K562 (cell line): ENCODE measurements around the gene TCIRG1. TPM values are rescaled to one million over a fixed set of nuclear protein-coding genes. Genes with fewer than 3 reads are reported as not detected.

ENCODE experiments used
- ATAC-seq: fragments of 200-7000 bp; cut with Tn5 transposase; 3 replicates; pipeline ENCODE4 v1.9.1; 2020; ENCODE audit warnings: moderate library complexity
- BruUV-seq: library from RNA; stranded (reverse); fragments of 400-500 nt; replicated peaks from 2 replicates; lab custom pipeline; 2021; lab: Mats Ljungman, UMichigan
- CTCF ChIA-PET: fragments of 300-600 bp; formaldehyde crosslinking; extraction: SDS; loops from one replicate; lab custom pipeline; 2021; ENCODE audit warnings: low intra/inter-chr PET ratio; lab: Yijun Ruan, JAX
- POLR2A ChIA-PET: fragments of 300-600, 350-650 bp; sonication (Branson Sonifier 250); formaldehyde crosslinking; extraction: SDS; loops from one replicate; lab custom pipeline; 2021; ENCODE audit warnings: antibody characterized with exemption, inconsistent platforms; lab: Yijun Ruan, JAX
- DNase-seq, 4 experiments: peaks; one replicate each; pipeline versions ENCODE4 v3.0.0 to v3.0.0-alpha.2; 2011 to 2018; ENCODE audit warnings: low spot score in 3 of 4, mixed read lengths in 3 of 4; ENCODE audit errors: extremely low read depth in 1 of 4
- FAIRE-seq: peaks from 2 replicates; lab custom pipeline; 2011; peaks lifted over from hg19 to GRCh38; lab: Jason Lieb, UNC
- H2AFZ ChIP-seq: 2 replicates; pipeline ENCODE4 v1.6.0; 2011; ENCODE audit warnings: low read depth, low read length, control low read depth, inconsistent platforms
- H3K27ac ChIP-seq: fragments of 200-600 bp; 3 replicates; pipeline ENCODE4 v1.8.0; 2011; ENCODE audit warnings: low read depth, mild to moderate bottlenecking, control low read depth, inconsistent platforms, low read length, moderate library complexity, mixed read lengths; ENCODE audit errors: extremely low read depth
- H3K27me3 ChIP-seq, 2 experiments: fragments of 300-600 bp in 1 of 2; 2 replicates in 1 of 2; 3 replicates in 1 of 2; pipeline versions ENCODE4 v1.6.0 to v1.8.0; 2011; ENCODE audit warnings: inconsistent platforms in 2 of 2, low read length in 2 of 2, mild to moderate bottlenecking in 1 of 2, mixed read lengths in 1 of 2, moderate library complexity in 1 of 2; ENCODE audit not compliant: control insufficient read depth in 2 of 2, insufficient read depth in 2 of 2
- H3K36me3 ChIP-seq: fragments of 300-600 bp; 3 replicates; pipeline ENCODE4 v1.8.0; 2011; ENCODE audit warnings: mild to moderate bottlenecking, low read length, inconsistent platforms; ENCODE audit not compliant: control insufficient read depth, insufficient read depth
- H3K4me1 ChIP-seq, 2 experiments: fragments of 200-600 bp in 1 of 2; replicated peaks in 1 of 2; 2 replicates in 1 of 2; 3 replicates in 1 of 2; pipeline versions ENCODE4 v1.5.1 to v1.8.0; 2011; ENCODE audit warnings: inconsistent platforms in 2 of 2, low read length in 2 of 2, mild to moderate bottlenecking in 1 of 2, mixed read lengths in 1 of 2, moderate library complexity in 1 of 2; ENCODE audit not compliant: control insufficient read depth in 2 of 2, insufficient read depth in 2 of 2
- H3K4me2 ChIP-seq: 2 replicates; pipeline ENCODE4 v1.6.1; 2011; ENCODE audit warnings: low read length, control low read depth, inconsistent platforms, mixed read lengths; ENCODE audit not compliant: insufficient read depth
- H3K4me3 ChIP-seq: fragments of 200-600 bp; sonication (generic), shearing (Covaris generic); 2 replicates; pipeline ENCODE4 v1.5.1; 2016; ENCODE audit warnings: control low read depth, inconsistent platforms
- H3K79me2 ChIP-seq: fragments of 200-600 bp; 3 replicates; pipeline ENCODE4 v1.8.0; 2011; ENCODE audit warnings: low read length, inconsistent platforms; ENCODE audit not compliant: control insufficient read depth, insufficient read depth
- H3K9ac ChIP-seq, 2 experiments: 2 replicates each; pipeline versions ENCODE4 v1.6.0 to v1.6.1; 2011; ENCODE audit warnings: low read depth in 2 of 2, low read length in 2 of 2, control low read depth in 1 of 2, inconsistent platforms in 1 of 2, mild to moderate bottlenecking in 1 of 2, mixed read lengths in 1 of 2; ENCODE audit not compliant: insufficient read depth in 1 of 2
- H3K9me1 ChIP-seq: one replicate; pipeline ENCODE4 v1.6.0; 2011; ENCODE audit warnings: inconsistent platforms, mild to moderate bottlenecking, low read length, moderate library complexity; ENCODE audit not compliant: control insufficient read depth, insufficient read depth
- H3K9me3 ChIP-seq: replicated peaks from 2 replicates; pipeline ENCODE4 v1.5.1; 2011; ENCODE audit warnings: low read depth, low read length, inconsistent platforms; ENCODE audit not compliant: control insufficient read depth, insufficient read depth
- H4K20me1 ChIP-seq: replicated peaks from 2 replicates; pipeline ENCODE4 v1.6.1; 2011; ENCODE audit warnings: low read length, inconsistent platforms, mixed read lengths; ENCODE audit not compliant: control insufficient read depth, insufficient read depth
- EP400 ChIP-seq: fragments of 450-650 bp; IDR thresholded peaks from 2 replicates; pipeline ENCODE4 v1.6.1; 2017; ENCODE audit warnings: antibody characterized with exemption, mild to moderate bottlenecking, moderate library complexity
- POLR2G ChIP-seq: fragments of 200-400 bp; formaldehyde crosslinking; IDR thresholded peaks from 2 replicates; pipeline ENCODE4 v1.6.1; 2017; ENCODE audit warnings: low read depth, mild to moderate bottlenecking, antibody characterized with exemption, low read length, moderate library complexity
- RBFOX2 ChIP-seq: fragments of 200-400 bp; formaldehyde crosslinking; IDR thresholded peaks from 2 replicates; pipeline ENCODE4 v1.6.1; 2017; ENCODE audit warnings: low read depth, mild to moderate bottlenecking, low read length, moderate library complexity
- RBM22 ChIP-seq: fragments of 200-400 bp; formaldehyde crosslinking; IDR thresholded peaks from 2 replicates; pipeline ENCODE4 v1.6.1; 2018; ENCODE audit warnings: low read length, low read depth; ENCODE audit not compliant: poor library complexity, severe bottlenecking
- ZNF263 ChIP-seq: sonication (generic); formaldehyde crosslinking; IDR thresholded peaks from 2 replicates; pipeline ENCODE4 v1.8.0; 2022; ENCODE audit warnings: mild to moderate bottlenecking, missing genetic modification reagents, borderline replicate concordance
- WGBS: fragments of 100-300 bp; shearing (Covaris generic); methylation state at CpG from one replicate; pipeline ENCODE4 v1.1.6; 2016; ENCODE audit warnings: low coverage, mixed read lengths; ENCODE audit not compliant: insufficient coverage; ENCODE audit errors: missing lambda C conversion rate; 5-methylcytosine and 5-hydroxymethylcytosine counted together
- in situ Hi-C: fragments of 300-500 bp; cut with MboI; formaldehyde crosslinking; loops from 4 replicates; pipeline ENCODE4 v1.15.0; 2018; ENCODE audit warnings: inconsistent platforms, mixed read lengths
- intact Hi-C: fragments of 100-400 bp; cut with micrococcal nuclease; formaldehyde crosslinking; loops from 2 replicates; pipeline ENCODE4 v1.14.2; 2022
- polyA plus RNA-seq, 8 experiments: library from polyadenylated mRNA; depleted of rRNA in 4 of 8; stranded (reverse) in 5 of 8; unstranded in 3 of 8; fragments of >200 nt; fragmentation: Nextera tagmentation in 2 of 8; fragmentation: Illumina TruSeq in 1 of 8; extraction: Ambion mirVana in 2 of 8; extraction: Trizol in 1 of 8; gene quantifications; 2 replicates each; pipeline versions ENCODE4 v1.2.1 to v1.2.3, GENCODE V29; 2011 to 2014; ENCODE audit warnings: inconsistent platforms in 1 of 8, missing spikeins in 1 of 8
- total RNA-seq, 7 experiments: library from RNA; depleted of rRNA in 6 of 7; stranded (reverse); fragments of >200 nt in 6 of 7; fragmentation: Illumina TruSeq in 2 of 7; extraction: Trizol in 2 of 7; gene quantifications; 2 replicates each; pipeline versions ENCODE4 v1.2.1 to v1.2.3, GENCODE V29; 2011 to 2021; ENCODE audit warnings: low replicate concordance in 1 of 7
- TF ChIP-seq, protein P1 (sequence below): sonication (generic); formaldehyde crosslinking; IDR thresholded peaks from 2 replicates; pipeline ENCODE4 v1.8.1; 2022; ENCODE audit warnings: missing genetic modification reagents
- TF ChIP-seq, protein P2 (sequence below): sonication (generic); formaldehyde crosslinking; IDR thresholded peaks from 2 replicates; pipeline ENCODE4 v1.8.1; 2023; ENCODE audit warnings: mild to moderate bottlenecking, missing genetic modification reagents

The TCIRG1 gene
- total and polyA plus RNA-seq, 9 of the 15 experiments (the other 6 are each of a cell fraction or from before 2014, with no cell fraction given): 0.49 to 143 (median 24.4) TPM

DNA sequence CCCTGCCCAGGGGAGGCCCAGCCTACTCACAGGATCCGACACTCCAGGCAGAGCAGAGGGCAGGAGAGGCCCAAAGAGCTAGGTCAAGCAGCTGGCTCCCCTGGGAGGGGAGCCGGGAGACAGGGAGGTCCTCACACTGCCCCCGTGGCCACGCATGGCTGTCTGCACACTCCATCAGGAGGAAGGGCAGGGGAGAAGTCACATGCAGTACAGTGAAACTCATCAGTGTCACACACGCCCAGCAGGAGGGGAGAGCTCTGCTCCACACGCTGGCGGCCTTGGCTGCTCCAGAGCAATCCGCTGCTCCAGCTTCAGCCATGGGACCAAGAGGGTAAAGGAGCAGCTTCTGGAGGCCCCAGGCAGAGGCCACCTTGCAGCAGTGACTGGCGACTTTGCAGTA is 14.3 kb downstream of the TCIRG1 start:
- Histone ChIP-seq H3K9me3 (no peaks in the 10 kb centered on the region), H3K79me2 (no peaks in the 10 kb centered on the region), H3K9me1 (no peaks in the 10 kb centered on the region), H3K27ac (no peak overlapping the region), H3K27me3 (no peaks in the 10 kb centered on the region), H3K4me3 (no peak overlapping the region), H3K9ac (peak overlapping the region in 1 of 2 experiments; percentile 65; a peak in 1 of 4 replicates), H2AFZ (no peak overlapping the region), H4K20me1 (no peaks in the 10 kb centered on the region; the same call in 1 of the 2 replicates), H3K4me2 (no peak overlapping the region), H3K36me3 (peaks cover 61% of the 10 kb centered on the region; the same call in 2 of the 3 replicates), H3K4me1 (peaks cover 0 to 26% of the 10 kb centered on the region in 2 experiments; a peak in 1 of 5 replicates)
- 75% methylated on average over 9 of the region's 9 CpGs for WGBS
- DNase-seq (no peak), ATAC-seq (peak; percentile 20; the same call in 2 of the 3 replicates), FAIRE-seq (no peak)
- no TSS peak for BruUV-seq
- POLR2A ChIA-PET: interaction anchor here (0.6 to 4.8 kb wide), 7 partner anchors 9 to 402 kb away, joined by 3 to 55 read pairs (median 4); partner anchors contain the start of gene TCIRG1
- TF ChIP-seq POLR2G (peak; percentile 68), RBFOX2 (0 out of 2 replicates have a peak, but pooled peaks have one; percentile 27), ZNF263 (CRISPR knock-in tag) (0 out of 2 replicates have a peak, but pooled peaks have one; percentile 26), EP400 (no peak), RBM22 (peak; percentile 53)
- TF ChIP-seq, protein P1, sequence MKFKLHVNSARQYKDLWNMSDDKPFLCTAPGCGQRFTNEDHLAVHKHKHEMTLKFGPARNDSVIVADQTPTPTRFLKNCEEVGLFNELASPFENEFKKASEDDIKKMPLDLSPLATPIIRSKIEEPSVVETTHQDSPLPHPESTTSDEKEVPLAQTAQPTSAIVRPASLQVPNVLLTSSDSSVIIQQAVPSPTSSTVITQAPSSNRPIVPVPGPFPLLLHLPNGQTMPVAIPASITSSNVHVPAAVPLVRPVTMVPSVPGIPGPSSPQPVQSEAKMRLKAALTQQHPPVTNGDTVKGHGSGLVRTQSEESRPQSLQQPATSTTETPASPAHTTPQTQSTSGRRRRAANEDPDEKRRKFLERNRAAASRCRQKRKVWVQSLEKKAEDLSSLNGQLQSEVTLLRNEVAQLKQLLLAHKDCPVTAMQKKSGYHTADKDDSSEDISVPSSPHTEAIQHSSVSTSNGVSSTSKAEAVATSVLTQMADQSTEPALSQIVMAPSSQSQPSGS (CRISPR knock-in tag): no peak
- TF ChIP-seq, protein P2, sequence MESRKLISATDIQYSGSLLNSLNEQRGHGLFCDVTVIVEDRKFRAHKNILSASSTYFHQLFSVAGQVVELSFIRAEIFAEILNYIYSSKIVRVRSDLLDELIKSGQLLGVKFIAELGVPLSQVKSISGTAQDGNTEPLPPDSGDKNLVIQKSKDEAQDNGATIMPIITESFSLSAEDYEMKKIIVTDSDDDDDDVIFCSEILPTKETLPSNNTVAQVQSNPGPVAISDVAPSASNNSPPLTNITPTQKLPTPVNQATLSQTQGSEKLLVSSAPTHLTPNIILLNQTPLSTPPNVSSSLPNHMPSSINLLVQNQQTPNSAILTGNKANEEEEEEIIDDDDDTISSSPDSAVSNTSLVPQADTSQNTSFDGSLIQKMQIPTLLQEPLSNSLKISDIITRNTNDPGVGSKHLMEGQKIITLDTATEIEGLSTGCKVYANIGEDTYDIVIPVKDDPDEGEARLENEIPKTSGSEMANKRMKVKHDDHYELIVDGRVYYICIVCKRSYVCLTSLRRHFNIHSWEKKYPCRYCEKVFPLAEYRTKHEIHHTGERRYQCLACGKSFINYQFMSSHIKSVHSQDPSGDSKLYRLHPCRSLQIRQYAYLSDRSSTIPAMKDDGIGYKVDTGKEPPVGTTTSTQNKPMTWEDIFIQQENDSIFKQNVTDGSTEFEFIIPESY (CRISPR knock-in tag): peak; percentile 90
- in situ Hi-C loops (no loop called here), intact Hi-C loops (no loop called here)
- CTCF ChIA-PET: no interaction called here
